ENCODE results near the gene ANKRD17.
A peak's percentile ranks its signal among the peaks of the same experiment; 100 is the strongest.

Gene ANKRD17

GRCh38 chr4:73197220-73197619 is 61.4 kb downstream of the ANKRD17 start:
- no peak for DNase-seq

- peak; percentile 18 for DNase-seq
These were observed 64.5 kb downstream of the ANKRD17 start for GRCh38 chr4:73194064-73194463.

- DNase-seq, result no peak
These were observed 64.9 kb downstream of the ANKRD17 start for GRCh38 chr4:73193659-73194058.

- no peak for DNase-seq
These were observed 65.4 kb downstream of the ANKRD17 start for GRCh38 chr4:73193155-73193554.

GRCh38 chr4:73189274-73189810 is 69.3 kb downstream of the ANKRD17 start:
- no peak for DNase-seq

GRCh38 chr4:73187325-73187724 is 71.3 kb downstream of the ANKRD17 start:
- DNase-seq, result peak; percentile 20

GRCh38 chr4:73185903-73186302 is 72.7 kb downstream of the ANKRD17 start:
- no peak for DNase-seq

GRCh38 chr4:73181231-73181630 is 77.4 kb downstream of the ANKRD17 start:
- no peak for DNase-seq

GRCh38 chr4:73178389-73178788 is 80.2 kb downstream of the ANKRD17 start:
- no peak for DNase-seq

GRCh38 chr4:73172161-73172560 is 86.4 kb downstream of the ANKRD17 start:
- no peak for DNase-seq

GRCh38 chr4:73170518-73171198 is 87.9 kb downstream of the ANKRD17 start:
- DNase-seq, result no peak

- no peak for DNase-seq
These were observed 92.4 kb downstream of the ANKRD17 start for GRCh38 chr4:73166212-73166611.

GRCh38 chr4:73161527-73162185 is 96.9 kb downstream of the ANKRD17 start:
- no peak for DNase-seq

GRCh38 chr4:73156394-73156793 is 102.2 kb downstream of the ANKRD17 start:
- DNase-seq, result no peak

GRCh38 chr4:73152893-73153292 is 105.7 kb downstream of the ANKRD17 start:
- DNase-seq, result no peak

GRCh38 chr4:73142995-73143547 is 115.5 kb downstream of the ANKRD17 start:
- DNase-seq, result no peak

GRCh38 chr4:73139991-73140390 is 118.6 kb downstream of the ANKRD17 start:
- DNase-seq, result peak; percentile 5

- DNase-seq, result no peak
These were observed 119.4 kb downstream of the ANKRD17 start for GRCh38 chr4:73139245-73139644.

GRCh38 chr4:73137121-73137520 is 121.5 kb downstream of the ANKRD17 start:
- DNase-seq, result no peak

- DNase-seq, result no peak
These were observed 124.8 kb downstream of the ANKRD17 start for GRCh38 chr4:73133784-73134183.

GRCh38 chr4:73131281-73131680 is 127.3 kb downstream of the ANKRD17 start:
- no peak for DNase-seq

GRCh38 chr4:73129319-73129718 is 129.3 kb downstream of the ANKRD17 start:
- no peak for DNase-seq

GRCh38 chr4:73127839-73128453 is 130.7 kb downstream of the ANKRD17 start:
- DNase-seq, result peak; percentile 13

- no peak for DNase-seq
These were observed 149.1 kb downstream of the ANKRD17 start for GRCh38 chr4:73109493-73109892.
